Measurements from ENCODE around the gene SEM1.
A peak's percentile ranks its signal among the peaks of the same experiment; 100 is the strongest.

Gene SEM1

DNA sequence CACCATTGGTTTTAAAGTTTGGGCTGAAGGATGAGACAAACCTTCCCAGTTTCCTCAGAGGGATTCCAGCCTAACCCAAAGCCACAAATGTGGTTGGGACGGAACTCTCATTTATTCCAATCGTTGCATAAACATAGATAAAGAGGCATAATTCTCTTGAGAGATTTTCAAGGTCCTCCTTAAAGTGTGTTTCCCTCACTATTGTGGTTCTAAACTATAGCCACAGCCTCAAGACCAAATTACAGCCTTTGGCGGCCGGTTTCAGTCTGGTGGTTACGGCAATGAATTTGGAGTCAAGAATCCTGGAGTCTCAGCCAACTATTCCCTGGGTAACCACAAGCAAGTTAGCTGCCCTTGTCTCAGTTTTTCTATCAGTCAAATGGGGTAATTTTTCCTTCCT is 42.6 kb downstream of the SEM1 start:
- no peak overlapping the region for H3K14ac ChIP-seq (ENCODE audit: low read length)
- no peak overlapping the region for H3K18ac ChIP-seq (ENCODE audit: low read length)
- no peak overlapping the region for H2BK120ac ChIP-seq (ENCODE audit: low read depth, low read length)
- H3K4ac ChIP-seq (ENCODE audit: low read length): no peak overlapping the region
- H3K9ac ChIP-seq (ENCODE audit: low read depth, low read length, poor library complexity): no peak overlapping the region
- no peak overlapping the region for H3K4me3 ChIP-seq (ENCODE audit: low read length in 2 of 2)
- H2AK5ac ChIP-seq (ENCODE audit: low read depth, low read length): no peak overlapping the region
- no peak overlapping the region for H3K23ac ChIP-seq (ENCODE audit: low read depth, low read length, poor library complexity)
- H3K36me3 ChIP-seq (replicated peaks in 1 of 2; ENCODE audit: control insufficient read depth in 2 of 2, insufficient read depth in 2 of 2, low read length in 2 of 2): no peaks in the 10 kb centered on the region
- H3K4me1 ChIP-seq (ENCODE audit: control insufficient read depth in 2 of 2, insufficient read depth in 1 of 2, low read depth in 1 of 2, low read length in 2 of 2): peaks cover 0 to 3% of the 10 kb centered on the region in 2 donors
- no peak overlapping the region for H4K8ac ChIP-seq (ENCODE audit: low read depth, low read length)
- no peak overlapping the region for H4K91ac ChIP-seq (ENCODE audit: low read depth, low read length, poor library complexity)
- no peak overlapping the region for H2AFZ ChIP-seq (ENCODE audit: low read length)
- H3K9me3 ChIP-seq (replicated peaks in 1 of 2; ENCODE audit: control insufficient read depth in 2 of 2, insufficient read depth in 1 of 2, low read depth in 1 of 2, low read length in 2 of 2): no peaks in the 10 kb centered on the region
- no peak overlapping the region for H3K4me2 ChIP-seq (ENCODE audit: insufficient read depth, low read length, poor library complexity, severe bottlenecking)
- DNase-seq (ENCODE audit: low spot score): no peak
- H3K27ac ChIP-seq (replicated peaks; ENCODE audit: low read length): no peak overlapping the region
- H2BK15ac ChIP-seq (ENCODE audit: low read length): no peak overlapping the region
- peaks cover 0 to 3% (median 0%) of the 10 kb centered on the region in 3 experiments for H3K27me3 ChIP-seq (ENCODE audit: control insufficient read depth in 3 of 3, insufficient read depth in 3 of 3, low read depth in 1 of 3, low read length in 3 of 3)
- H2BK12ac ChIP-seq (ENCODE audit: low read length): no peak overlapping the region
- H3K79me1 ChIP-seq (ENCODE audit: low read depth, low read length): no peaks in the 10 kb centered on the region
- no peak overlapping the region for H2BK5ac ChIP-seq (ENCODE audit: low read length)
- WGBS, 2 donors (ENCODE audit: extremely low coverage in 2 of 2, insufficient read length in 2 of 2, insufficient replicate concordance in 1 of 2): no CpG with 5 or more reads among the region's 5 CpGs

DNA sequence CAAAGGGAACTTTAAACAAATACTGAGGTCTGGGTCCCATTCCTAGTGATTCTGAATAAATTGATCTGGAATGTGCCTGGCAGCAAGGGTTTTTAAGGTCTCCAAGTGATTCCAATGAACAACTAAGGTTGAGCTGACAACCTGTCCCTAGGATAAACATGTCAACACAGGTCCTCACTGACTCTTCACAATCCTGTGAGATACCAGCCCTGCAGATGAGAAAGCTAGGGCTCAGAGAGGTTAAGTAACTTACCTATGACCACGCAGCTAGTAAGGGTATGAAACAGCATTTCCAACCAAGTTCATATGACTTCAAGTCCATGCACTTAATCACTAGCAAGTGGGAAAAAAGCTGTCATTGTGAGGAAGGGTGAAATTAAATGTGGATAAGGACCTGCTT is 44.0 kb downstream of the SEM1 start:
- Histone ChIP-seq H3K9ac (ENCODE audit: low read depth, low read length, poor library complexity) (no peak overlapping the region), H3K4ac (ENCODE audit: low read length) (no peak overlapping the region), H3K14ac (ENCODE audit: low read length) (no peak overlapping the region), H3K9me3 (replicated peaks in 1 of 2; ENCODE audit: control insufficient read depth in 2 of 2, insufficient read depth in 1 of 2, low read depth in 1 of 2, low read length in 2 of 2) (no peaks in the 10 kb centered on the region), H2BK120ac (ENCODE audit: low read depth, low read length) (no peak overlapping the region), H2AK5ac (ENCODE audit: low read depth, low read length) (no peak overlapping the region), H2BK5ac (ENCODE audit: low read length) (no peak overlapping the region), H3K79me1 (ENCODE audit: low read depth, low read length) (no peaks in the 10 kb centered on the region), H3K36me3 (replicated peaks in 1 of 2; ENCODE audit: control insufficient read depth in 2 of 2, insufficient read depth in 2 of 2, low read length in 2 of 2) (no peaks in the 10 kb centered on the region), H3K23ac (ENCODE audit: low read depth, low read length, poor library complexity) (no peak overlapping the region), H2AFZ (ENCODE audit: low read length) (no peak overlapping the region), H4K91ac (ENCODE audit: low read depth, low read length, poor library complexity) (no peak overlapping the region), H3K4me2 (ENCODE audit: insufficient read depth, low read length, poor library complexity, severe bottlenecking) (no peak overlapping the region), H3K18ac (ENCODE audit: low read length) (no peak overlapping the region), H4K8ac (ENCODE audit: low read depth, low read length) (no peak overlapping the region), H3K4me1 (ENCODE audit: control insufficient read depth in 2 of 2, insufficient read depth in 1 of 2, low read depth in 1 of 2, low read length in 2 of 2) (peaks cover 0 to 3% of the 10 kb centered on the region in 2 donors), H3K27me3 (ENCODE audit: control insufficient read depth in 3 of 3, insufficient read depth in 3 of 3, low read depth in 1 of 3, low read length in 3 of 3) (peaks cover 0 to 8% (median 0%) of the 10 kb centered on the region in 3 experiments), H3K27ac (replicated peaks; ENCODE audit: low read length) (no peak overlapping the region), H2BK12ac (ENCODE audit: low read length) (no peak overlapping the region), H3K4me3 (ENCODE audit: low read length in 2 of 2) (no peak overlapping the region), H2BK15ac (ENCODE audit: low read length) (no peak overlapping the region)
- no CpG with 5 or more reads among the region's 1 CpG for WGBS, 2 donors (ENCODE audit: extremely low coverage in 2 of 2, insufficient read length in 2 of 2, insufficient replicate concordance in 1 of 2)
- DNase-seq (ENCODE audit: low spot score): no peak

DNA sequence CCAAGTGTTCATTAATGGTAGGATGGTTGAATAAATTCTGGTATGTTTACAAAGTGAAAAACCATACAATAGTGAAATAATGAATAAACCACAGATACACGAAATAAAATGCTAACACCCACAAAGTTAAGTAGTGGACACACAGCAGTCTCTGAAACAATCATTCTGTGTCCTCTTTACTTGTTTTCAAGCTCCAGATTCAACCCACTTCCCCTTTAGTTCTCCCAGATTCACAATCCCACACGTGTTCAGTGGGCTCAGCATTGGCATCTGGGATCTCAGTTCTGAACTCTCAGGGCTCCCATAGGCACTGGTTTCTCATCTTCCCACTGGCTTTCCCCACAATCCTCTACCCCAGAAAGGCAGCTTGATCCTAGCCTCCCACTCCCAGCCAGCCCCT is 44.9 kb downstream of the SEM1 start:
- no CpG with 5 or more reads among the region's 2 CpGs for WGBS, 2 donors (ENCODE audit: extremely low coverage in 2 of 2, insufficient read length in 2 of 2, insufficient replicate concordance in 1 of 2)
- Histone ChIP-seq H3K4me3 (ENCODE audit: low read length in 2 of 2) (no peak overlapping the region), H3K4me2 (ENCODE audit: insufficient read depth, low read length, poor library complexity, severe bottlenecking) (no peak overlapping the region), H3K23ac (ENCODE audit: low read depth, low read length, poor library complexity) (no peak overlapping the region), H2BK120ac (ENCODE audit: low read depth, low read length) (peak overlapping the region; percentile 66), H2AFZ (ENCODE audit: low read length) (no peak overlapping the region), H3K18ac (ENCODE audit: low read length) (peak overlapping the region; percentile 42), H2BK15ac (ENCODE audit: low read length) (peak overlapping the region; percentile 70), H2BK5ac (ENCODE audit: low read length) (no peak overlapping the region), H2AK5ac (ENCODE audit: low read depth, low read length) (peak overlapping the region; percentile 81), H3K27ac (replicated peaks; ENCODE audit: low read length) (no peak overlapping the region), H2BK12ac (ENCODE audit: low read length) (no peak overlapping the region), H3K4me1 (ENCODE audit: control insufficient read depth in 2 of 2, insufficient read depth in 1 of 2, low read depth in 1 of 2, low read length in 2 of 2) (peaks cover 0 to 3% of the 10 kb centered on the region in 2 donors), H3K27me3 (ENCODE audit: control insufficient read depth in 3 of 3, insufficient read depth in 3 of 3, low read depth in 1 of 3, low read length in 3 of 3) (peaks cover 0 to 15% (median 0%) of the 10 kb centered on the region in 3 experiments), H3K9me3 (replicated peaks in 1 of 2; ENCODE audit: control insufficient read depth in 2 of 2, insufficient read depth in 1 of 2, low read depth in 1 of 2, low read length in 2 of 2) (no peaks in the 10 kb centered on the region), H3K79me1 (ENCODE audit: low read depth, low read length) (no peaks in the 10 kb centered on the region), H4K8ac (ENCODE audit: low read depth, low read length) (no peak overlapping the region), H4K91ac (ENCODE audit: low read depth, low read length, poor library complexity) (no peak overlapping the region), H3K4ac (ENCODE audit: low read length) (no peak overlapping the region), H3K14ac (ENCODE audit: low read length) (peak overlapping the region; percentile 31), H3K9ac (ENCODE audit: low read depth, low read length, poor library complexity) (no peak overlapping the region), H3K36me3 (replicated peaks in 1 of 2; ENCODE audit: control insufficient read depth in 2 of 2, insufficient read depth in 2 of 2, low read length in 2 of 2) (no peaks in the 10 kb centered on the region)
- DNase-seq (ENCODE audit: low spot score): no peak

DNA sequence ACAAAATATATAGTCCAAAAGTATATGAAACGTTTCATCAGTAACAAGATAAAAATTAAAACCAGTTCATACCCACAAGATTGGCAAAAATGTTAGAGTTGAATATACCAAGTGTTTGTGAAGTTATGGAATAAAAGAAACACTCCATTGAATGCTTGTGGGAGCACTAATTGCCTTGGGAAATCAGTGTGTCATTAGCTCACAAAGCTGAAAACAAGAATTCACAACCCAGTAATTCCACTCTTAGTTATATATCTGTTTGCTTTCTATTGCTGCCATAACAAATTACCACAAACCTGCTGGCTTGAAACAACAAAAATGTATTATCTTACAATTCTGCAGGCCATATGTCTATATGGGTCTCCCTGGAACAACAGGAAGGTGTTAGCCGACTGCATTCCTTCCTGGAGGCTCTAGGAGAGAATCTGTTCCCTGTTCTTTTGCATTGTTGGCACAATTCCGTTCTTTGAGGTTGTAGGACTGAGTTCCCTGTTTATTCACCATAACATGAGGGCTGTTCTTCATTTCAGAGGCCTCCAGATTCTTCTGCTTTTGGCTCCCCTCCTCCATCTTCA is 45.7 kb downstream of the SEM1 start:
- Histone ChIP-seq H3K27me3 (ENCODE audit: control insufficient read depth in 3 of 3, insufficient read depth in 3 of 3, low read depth in 1 of 3, low read length in 3 of 3) (peaks cover 0 to 23% (median 0%) of the 10 kb centered on the region in 3 experiments), H3K18ac (ENCODE audit: low read length) (no peak overlapping the region), H3K79me1 (ENCODE audit: low read depth, low read length) (no peaks in the 10 kb centered on the region), H2AFZ (ENCODE audit: low read length) (no peak overlapping the region), H3K36me3 (replicated peaks in 1 of 2; ENCODE audit: control insufficient read depth in 2 of 2, insufficient read depth in 2 of 2, low read length in 2 of 2) (no peaks in the 10 kb centered on the region), H4K91ac (ENCODE audit: low read depth, low read length, poor library complexity) (no peak overlapping the region), H3K4ac (ENCODE audit: low read length) (no peak overlapping the region), H3K4me2 (ENCODE audit: insufficient read depth, low read length, poor library complexity, severe bottlenecking) (no peak overlapping the region), H3K9ac (ENCODE audit: low read depth, low read length, poor library complexity) (no peak overlapping the region), H3K4me3 (ENCODE audit: low read length in 2 of 2) (no peak overlapping the region), H2AK5ac (ENCODE audit: low read depth, low read length) (no peak overlapping the region), H4K8ac (ENCODE audit: low read depth, low read length) (no peak overlapping the region), H3K9me3 (replicated peaks in 1 of 2; ENCODE audit: control insufficient read depth in 2 of 2, insufficient read depth in 1 of 2, low read depth in 1 of 2, low read length in 2 of 2) (no peaks in the 10 kb centered on the region), H3K14ac (ENCODE audit: low read length) (no peak overlapping the region), H3K23ac (ENCODE audit: low read depth, low read length, poor library complexity) (no peak overlapping the region), H2BK15ac (ENCODE audit: low read length) (no peak overlapping the region), H2BK12ac (ENCODE audit: low read length) (no peak overlapping the region), H3K27ac (replicated peaks; ENCODE audit: low read length) (no peak overlapping the region), H2BK120ac (ENCODE audit: low read depth, low read length) (no peak overlapping the region), H2BK5ac (ENCODE audit: low read length) (no peak overlapping the region), H3K4me1 (ENCODE audit: control insufficient read depth in 2 of 2, insufficient read depth in 1 of 2, low read depth in 1 of 2, low read length in 2 of 2) (peaks cover 0 to 3% of the 10 kb centered on the region in 2 donors)
- WGBS, 2 donors (ENCODE audit: extremely low coverage in 2 of 2, insufficient read length in 2 of 2, insufficient replicate concordance in 1 of 2): no CpG with 5 or more reads among the region's 3 CpGs
- no peak for DNase-seq (ENCODE audit: low spot score)

All from neuronal stem cell (in vitro differentiated cells).